ENCODE data around the gene CDK17.
A peak's percentile ranks its signal among the peaks of the same experiment; 100 is the strongest.

The CDK17 gene

GRCh38 chr12:96250119-96250685 is 150.0 kb downstream of the CDK17 start:
- no peak for TF ChIP-seq CTCF (conservative IDR thresholded peaks at IDR 0.05; ENCODE audit: control insufficient read depth, insufficient read depth, low read depth, low read length)
- DNase-seq (ENCODE audit: low read depth) = no peak

GRCh38 chr12:96249196-96250118 is 150.8 kb downstream of the CDK17 start:
- no peak overlapping the region for H3K4me3 ChIP-seq (ENCODE audit: control insufficient read depth, low read depth, low read length)
- no peak for TF ChIP-seq CTCF (conservative IDR thresholded peaks at IDR 0.05; ENCODE audit: control insufficient read depth, insufficient read depth, low read depth, low read length)
- peak; percentile 90 for DNase-seq (ENCODE audit: low read depth)

More at GRCh38 chr12:96250119-96250685, 150.0 kb downstream of the CDK17 start:
- no peak overlapping the region for H3K4me3 ChIP-seq (ENCODE audit: control insufficient read depth, low read depth, low read length)

GRCh38 chr12:96248136-96248931 is 151.9 kb downstream of the CDK17 start:
- DNase-seq (ENCODE audit: low read depth) = no peak
- TF ChIP-seq CTCF (conservative IDR thresholded peaks at IDR 0.05; ENCODE audit: control insufficient read depth, insufficient read depth, low read depth, low read length) = no peak
- H3K4me3 ChIP-seq (ENCODE audit: control insufficient read depth, low read depth, low read length) = no peak overlapping the region

GRCh38 chr12:96247563-96247962 is 152.7 kb downstream of the CDK17 start:
- H3K4me3 ChIP-seq (ENCODE audit: control insufficient read depth, low read depth, low read length) = no peak overlapping the region

GRCh38 chr12:96246926-96247505 is 153.2 kb downstream of the CDK17 start:
- no peak for TF ChIP-seq CTCF (conservative IDR thresholded peaks at IDR 0.05; ENCODE audit: control insufficient read depth, insufficient read depth, low read depth, low read length)
- H3K4me3 ChIP-seq (ENCODE audit: control insufficient read depth, low read depth, low read length) = no peak overlapping the region
- no peak for DNase-seq (ENCODE audit: low read depth)

More at GRCh38 chr12:96247563-96247962, 152.7 kb downstream of the CDK17 start:
- DNase-seq (ENCODE audit: low read depth) = peak; percentile 82
- TF ChIP-seq CTCF (conservative IDR thresholded peaks at IDR 0.05; ENCODE audit: control insufficient read depth, insufficient read depth, low read depth, low read length) = no peak

GRCh38 chr12:96244826-96245225 is 155.4 kb downstream of the CDK17 start:
- no peak for TF ChIP-seq CTCF (conservative IDR thresholded peaks at IDR 0.05; ENCODE audit: control insufficient read depth, insufficient read depth, low read depth, low read length)
- no peak for DNase-seq (ENCODE audit: low read depth)
- H3K4me3 ChIP-seq (ENCODE audit: control insufficient read depth, low read depth, low read length) = no peak overlapping the region
